Skeletal muscle tissue (tissue), 4 donors: Measurements from ENCODE around the gene DGKI. TPM values are rescaled to one million over a fixed set of nuclear protein-coding genes. Genes with fewer than 3 reads are reported as not detected.

Experiments
- H3K27ac ChIP-seq: one replicate; pipeline ENCODE4 v1.7.0; 2013; ENCODE audit warnings: mild to moderate bottlenecking, low read depth, low read length, inconsistent platforms
- H3K27me3 ChIP-seq, 3 donors: one replicate each; pipeline ENCODE4 v1.7.0; 2013; ENCODE audit warnings: low read length in 3 of 3; ENCODE audit not compliant: control insufficient read depth in 3 of 3, insufficient read depth in 3 of 3
- H3K36me3 ChIP-seq, 3 donors: one replicate each; pipeline ENCODE4 v1.7.0; 2013; ENCODE audit warnings: low read length in 3 of 3; ENCODE audit not compliant: control insufficient read depth in 3 of 3, insufficient read depth in 3 of 3
- H3K4me1 ChIP-seq, 3 donors: one replicate each; pipeline ENCODE4 v1.7.0; 2013; ENCODE audit warnings: low read length in 3 of 3, mild to moderate bottlenecking in 3 of 3; ENCODE audit not compliant: control insufficient read depth in 3 of 3, insufficient read depth in 3 of 3
- H3K4me3 ChIP-seq, 3 donors: one replicate each; pipeline ENCODE4 v1.7.0; 2013; ENCODE audit warnings: low read length in 3 of 3
- H3K9ac ChIP-seq, 3 donors: one replicate each; pipeline ENCODE4 v1.7.0; 2013; ENCODE audit warnings: low read length in 3 of 3, mild to moderate bottlenecking in 3 of 3, moderate library complexity in 2 of 3, low read depth in 1 of 3
- H3K9me3 ChIP-seq, 3 donors: one replicate each; pipeline ENCODE4 v1.7.0; 2013; ENCODE audit warnings: low read length in 3 of 3; ENCODE audit not compliant: control insufficient read depth in 3 of 3
- total RNA-seq: library from RNA; depleted of rRNA; stranded (reverse); fragments of >200 nt; gene quantifications from one replicate; pipeline ENCODE4 v1.2.3, GENCODE V29; 2014
- donor health status: Osteomylitis.

The DGKI gene
- total RNA-seq, 1 donor from 2014 or later, result 1.0 TPM

DNA sequence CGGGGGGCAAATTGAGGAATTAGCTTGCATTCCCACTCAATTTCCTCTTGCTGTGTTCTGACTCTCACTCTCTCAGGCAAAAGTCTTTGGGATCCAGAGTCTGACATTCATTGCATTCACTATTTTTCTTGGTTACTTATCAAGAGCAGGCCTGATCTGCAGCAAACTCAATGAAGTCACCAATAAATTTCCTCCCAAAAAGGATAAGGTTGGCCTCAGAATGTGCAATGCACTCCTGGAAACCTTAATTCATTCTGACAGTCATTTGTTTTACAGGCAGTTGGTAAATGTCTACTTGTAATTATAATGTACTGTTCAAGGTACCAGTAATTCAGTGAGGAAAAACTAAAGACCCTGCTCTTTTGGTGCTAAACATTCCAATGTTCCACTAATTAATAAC is 6.3 kb upstream of the DGKI start:
- H3K36me3 ChIP-seq, result no peaks in the 10 kb centered on the region
- no peak overlapping the region for H3K27ac ChIP-seq
- no peaks in the 10 kb centered on the region for H3K9me3 ChIP-seq
- H3K4me1 ChIP-seq, result no peaks in the 10 kb centered on the region
- H3K9ac ChIP-seq, result no peak overlapping the region
- H3K27me3 ChIP-seq, result peaks cover 0 to 8% (median 6%) of the 10 kb centered on the region in 3 donors
- H3K4me3 ChIP-seq, result no peak overlapping the region

DNA sequence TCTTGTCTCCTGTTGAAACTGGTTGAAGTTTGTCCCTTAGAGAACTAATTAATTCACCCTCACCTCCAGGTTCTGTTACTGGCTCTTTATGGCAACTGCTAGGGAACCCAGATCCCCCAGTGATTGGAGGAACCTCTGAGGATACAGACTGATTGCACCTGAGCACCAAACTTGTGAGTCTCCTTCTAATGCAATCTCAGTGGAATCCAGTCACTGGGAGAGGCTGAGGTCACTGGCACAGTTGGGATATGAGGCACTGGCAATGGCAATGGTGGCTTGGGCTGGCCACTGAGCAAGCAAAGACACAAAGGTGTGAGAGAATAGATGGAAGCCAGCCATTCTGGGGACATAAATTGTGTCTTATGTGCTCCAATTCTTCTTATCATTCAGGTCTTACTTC is 5.3 kb upstream of the DGKI start:
- no peak overlapping the region for H3K27ac ChIP-seq
- H3K36me3 ChIP-seq, result no peaks in the 10 kb centered on the region
- no peak overlapping the region for H3K4me3 ChIP-seq
- H3K9me3 ChIP-seq, result no peaks in the 10 kb centered on the region
- H3K9ac ChIP-seq, result no peak overlapping the region
- peaks cover 5% of the 10 kb centered on the region in 3 donors for H3K4me1 ChIP-seq
- peaks cover 5 to 18% (median 11%) of the 10 kb centered on the region in 3 donors for H3K27me3 ChIP-seq

DNA sequence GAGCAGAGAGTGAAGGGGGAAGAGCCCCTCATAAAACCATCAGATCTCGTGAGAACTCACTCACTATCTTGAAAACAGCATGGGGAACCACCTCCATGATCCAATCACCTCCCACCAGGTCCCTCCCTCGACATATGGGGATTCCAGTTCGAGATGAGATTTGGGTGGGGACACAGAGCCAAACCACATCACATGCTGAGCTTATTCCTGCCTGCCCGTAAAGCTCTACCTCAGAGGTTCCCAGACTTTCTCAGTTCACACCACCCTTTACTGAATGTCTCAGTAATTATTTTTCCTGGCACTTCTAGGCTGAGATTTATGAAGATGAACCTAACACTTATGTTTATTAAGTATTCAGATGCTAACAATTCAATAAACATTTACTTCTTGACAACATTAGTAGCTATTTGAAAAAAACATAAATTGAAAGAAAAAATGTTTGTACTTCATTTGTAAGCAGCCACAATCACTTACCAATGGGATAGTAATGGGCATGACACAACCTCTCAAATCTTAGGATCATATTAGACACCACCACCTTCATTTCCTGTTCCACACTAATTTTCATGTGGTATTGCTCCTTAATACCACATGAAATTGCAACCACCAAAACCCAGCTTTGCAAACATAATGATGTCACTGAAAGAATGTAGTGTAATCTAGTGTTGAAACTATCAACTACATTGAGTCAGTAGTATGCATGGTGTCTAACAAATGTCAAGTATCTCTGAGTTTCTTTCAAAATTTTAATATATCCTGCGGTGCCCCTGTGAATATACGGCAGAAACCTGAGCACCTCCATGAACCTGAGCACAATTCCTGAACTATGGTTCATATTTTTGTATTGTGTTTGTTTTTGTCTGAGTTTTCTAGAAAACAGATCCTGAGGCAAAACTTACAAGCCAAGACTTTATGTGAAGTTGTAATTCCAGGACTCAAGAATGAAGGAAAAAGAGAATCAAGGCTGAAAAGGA is 4.5 kb upstream of the DGKI start:
- Histone ChIP-seq H3K27me3 (peaks cover 9 to 21% (median 18%) of the 10 kb centered on the region in 3 donors), H3K4me3 (no peak overlapping the region), H3K9ac (no peak overlapping the region), H3K4me1 (peaks cover 8 to 9% (median 8%) of the 10 kb centered on the region in 3 donors), H3K27ac (no peak overlapping the region), H3K9me3 (no peaks in the 10 kb centered on the region), H3K36me3 (no peaks in the 10 kb centered on the region)

DNA sequence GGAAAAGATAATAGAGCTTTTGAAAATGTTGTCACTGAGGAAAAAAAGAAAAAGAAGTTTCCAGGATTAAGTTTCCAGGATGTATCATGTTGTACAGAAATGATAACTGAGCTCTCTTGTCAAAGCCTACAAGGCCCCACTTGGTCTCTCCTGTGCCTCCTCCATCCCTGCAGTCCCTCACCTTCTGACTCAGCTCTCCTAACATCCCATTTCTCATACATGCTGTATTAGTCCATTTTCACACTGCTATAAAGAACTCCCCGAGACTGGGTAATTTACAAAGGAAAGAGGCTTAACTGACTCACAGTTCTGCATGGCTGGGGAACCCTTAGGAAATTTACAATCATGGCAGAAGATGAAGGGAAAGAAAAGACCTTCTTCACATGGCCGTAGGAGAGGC is 3.8 kb upstream of the DGKI start:
- Histone ChIP-seq H3K4me1 (peaks cover 11 to 13% (median 12%) of the 10 kb centered on the region in 3 donors), H3K4me3 (no peak overlapping the region), H3K9me3 (no peaks in the 10 kb centered on the region), H3K27me3 (peaks cover 16 to 28% (median 25%) of the 10 kb centered on the region in 3 donors), H3K9ac (no peak overlapping the region), H3K36me3 (no peaks in the 10 kb centered on the region), H3K27ac (no peak overlapping the region)

DNA sequence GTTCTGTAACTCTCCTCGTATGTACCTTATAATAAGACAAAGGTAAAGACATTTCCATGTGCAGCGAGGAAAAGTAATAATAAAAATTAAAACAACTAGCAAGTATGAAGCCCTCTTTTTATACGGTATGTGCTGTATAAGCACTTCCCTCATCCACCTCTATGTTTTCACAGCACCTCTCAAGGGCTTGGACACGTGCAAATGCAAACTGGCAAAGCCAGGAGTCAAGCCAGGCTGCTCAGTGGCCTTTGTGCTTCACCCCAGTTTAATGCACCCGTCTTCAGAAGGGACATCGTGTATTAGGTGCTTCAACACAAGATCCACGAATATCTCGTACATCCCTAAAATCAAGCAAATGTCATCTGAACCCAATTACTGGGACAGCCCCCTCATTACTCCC is 1.3 kb upstream of the DGKI start:
- H3K27ac ChIP-seq, result no peak overlapping the region
- H3K4me3 ChIP-seq, result no peak overlapping the region
- H3K9ac ChIP-seq, result no peak overlapping the region
- no peaks in the 10 kb centered on the region for H3K36me3 ChIP-seq
- no peaks in the 10 kb centered on the region for H3K9me3 ChIP-seq
- H3K27me3 ChIP-seq, result peaks cover 20 to 46% (median 42%) of the 10 kb centered on the region in 3 donors
- peaks cover 11 to 13% (median 12%) of the 10 kb centered on the region in 3 donors for H3K4me1 ChIP-seq

DNA sequence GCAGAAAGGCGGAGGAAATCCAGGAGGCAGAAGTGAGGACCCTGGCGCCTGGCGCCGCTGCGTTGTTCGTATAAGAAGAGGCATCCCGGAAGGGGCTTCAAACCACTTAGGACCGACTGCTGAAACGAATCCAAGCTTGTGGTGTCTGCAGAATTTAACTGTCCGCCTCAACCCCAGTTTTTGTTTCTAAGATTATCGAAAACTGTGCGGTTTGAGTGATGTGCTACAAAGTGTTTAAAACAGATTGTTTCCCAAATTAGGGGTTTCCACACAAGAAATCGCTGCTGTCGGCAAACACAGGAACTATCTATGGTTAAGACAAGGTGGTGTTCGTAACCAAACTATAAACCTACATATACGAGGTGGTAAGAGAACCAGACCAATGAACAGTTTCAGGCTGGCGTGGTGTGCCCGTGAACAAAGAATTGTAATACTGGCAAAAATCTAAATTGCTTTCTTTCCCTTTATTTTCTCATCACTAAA is 835 bp upstream of the DGKI start:
- no peaks in the 10 kb centered on the region for H3K36me3 ChIP-seq
- peaks cover 11 to 13% (median 12%) of the 10 kb centered on the region in 3 donors for H3K4me1 ChIP-seq
- no peak overlapping the region for H3K27ac ChIP-seq
- H3K27me3 ChIP-seq, result peaks cover 20 to 46% (median 42%) of the 10 kb centered on the region in 3 donors
- peak overlapping the region in 2 of 3 donors; percentile 18 to 19 for H3K4me3 ChIP-seq
- H3K9me3 ChIP-seq, result no peaks in the 10 kb centered on the region
- H3K9ac ChIP-seq, result no peak overlapping the region

DNA sequence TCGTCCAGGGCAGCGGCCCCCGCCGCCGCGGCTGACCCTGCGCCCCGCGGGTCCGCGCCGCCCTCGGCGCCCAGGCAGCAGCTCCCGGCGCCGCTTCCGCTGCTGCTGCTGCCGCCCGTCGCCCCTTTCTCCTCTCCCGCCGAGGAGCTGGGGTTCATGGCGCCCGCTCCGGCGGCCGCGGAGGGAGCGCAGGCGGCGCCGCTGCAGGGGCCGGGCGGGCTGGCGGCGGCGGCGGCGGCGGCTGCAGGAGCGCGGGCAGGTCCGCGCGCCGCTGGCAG is 286 bp downstream of the DGKI start:
- Histone ChIP-seq H3K27ac (no peak overlapping the region), H3K9me3 (no peaks in the 10 kb centered on the region), H3K4me3 (peak overlapping the region in 2 of 3 donors; percentile 35 to 40), H3K9ac (no peak overlapping the region), H3K36me3 (no peaks in the 10 kb centered on the region), H3K4me1 (peaks cover 11 to 13% (median 12%) of the 10 kb centered on the region in 3 donors), H3K27me3 (peaks cover 20 to 46% (median 42%) of the 10 kb centered on the region in 3 donors)

DNA sequence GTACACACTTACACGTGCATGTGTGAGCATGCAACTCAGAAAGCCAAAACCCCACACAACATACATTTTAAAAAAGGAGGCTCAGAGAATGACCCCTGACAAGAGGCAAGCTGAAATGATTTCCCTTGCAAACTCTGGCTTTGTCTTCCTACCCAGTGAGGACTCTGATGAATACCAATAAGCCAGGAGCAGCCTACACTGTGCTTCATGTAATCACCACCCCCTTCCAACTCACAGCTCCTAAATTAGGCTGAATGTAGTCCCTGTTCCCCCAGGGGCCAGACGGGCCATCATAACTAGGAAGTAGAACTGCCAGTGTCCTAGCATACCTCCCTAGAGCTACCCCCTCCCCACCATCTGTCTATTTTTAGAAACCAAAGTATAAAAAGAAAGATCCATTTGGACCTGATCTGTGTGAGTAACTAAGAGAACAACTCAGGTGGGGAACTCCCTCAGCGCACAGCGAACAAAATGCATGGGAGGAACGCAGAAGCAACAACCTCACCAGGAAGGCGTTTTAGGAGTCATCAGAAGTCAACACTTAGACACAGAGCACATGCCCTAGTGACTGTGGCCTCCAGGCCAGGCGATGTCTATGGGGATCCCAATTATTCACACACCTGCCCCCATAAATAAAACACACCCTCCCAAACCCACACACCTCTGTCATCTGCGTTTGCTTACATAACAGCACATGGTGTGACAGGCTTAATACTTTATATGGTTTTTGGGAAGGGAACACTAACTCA is 1.9 kb downstream of the DGKI start:
- Histone ChIP-seq H3K4me3 (no peak overlapping the region), H3K4me1 (peaks cover 11 to 13% (median 12%) of the 10 kb centered on the region in 3 donors), H3K27ac (no peak overlapping the region), H3K36me3 (no peaks in the 10 kb centered on the region), H3K9ac (no peak overlapping the region), H3K9me3 (no peaks in the 10 kb centered on the region), H3K27me3 (peaks cover 20 to 46% (median 42%) of the 10 kb centered on the region in 3 donors)

DNA sequence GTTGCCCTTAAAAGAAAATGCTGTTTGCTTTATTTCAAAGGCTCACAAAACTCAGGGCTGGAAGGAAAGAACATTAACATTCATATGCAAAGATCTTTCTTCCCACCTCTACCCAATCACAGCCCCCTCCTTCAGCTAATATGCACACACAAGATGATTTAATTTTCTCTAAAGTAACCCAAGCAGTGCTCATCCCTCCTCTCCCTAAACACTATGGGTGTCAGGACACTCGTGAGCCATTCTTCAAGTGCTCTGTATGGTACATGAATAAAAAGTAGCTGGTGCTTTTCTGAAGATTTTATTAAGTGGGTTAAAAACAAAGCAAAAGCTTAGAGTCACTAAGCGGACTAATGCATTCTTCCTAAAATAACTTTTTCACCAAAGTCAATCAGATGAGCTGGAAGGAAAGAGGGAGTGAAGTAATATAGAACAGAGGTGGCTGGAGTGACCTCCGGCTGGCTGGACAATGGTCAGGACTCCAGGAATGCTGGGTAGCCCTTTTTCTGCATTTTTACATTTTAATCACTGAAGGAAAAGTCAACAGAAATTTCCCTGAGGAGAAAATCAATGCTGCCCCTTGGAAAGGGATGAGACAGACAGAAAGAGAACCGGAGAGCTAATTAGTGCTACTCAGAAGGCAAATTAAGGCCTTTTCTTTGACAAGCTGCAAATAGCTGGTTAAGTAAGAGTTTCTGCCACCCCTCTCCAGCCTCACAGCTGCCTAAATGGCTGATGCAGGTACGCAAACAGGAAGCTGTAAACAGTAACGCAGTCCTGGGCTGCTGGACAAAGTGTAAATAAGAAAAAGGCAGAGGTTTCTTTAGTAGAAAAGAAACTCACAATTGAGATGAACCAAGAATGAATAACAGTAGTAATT is 6.6 kb downstream of the DGKI start:
- Histone ChIP-seq H3K36me3 (no peaks in the 10 kb centered on the region), H3K9me3 (no peaks in the 10 kb centered on the region), H3K4me1 (no peaks in the 10 kb centered on the region), H3K27me3 (peaks cover 2 to 14% (median 13%) of the 10 kb centered on the region in 3 donors), H3K27ac (no peak overlapping the region), H3K9ac (no peak overlapping the region), H3K4me3 (no peak overlapping the region)
